Skeletal muscle cell (primary cell): ENCODE measurements around the gene RHOF.

Experiments used
- DNase-seq: peaks from one replicate; pipeline ENCODE4 v3.0.0-alpha.2; 2010; ENCODE audit warnings: low read depth
- H3K4me3 ChIP-seq: 2 replicates; pipeline ENCODE4 v1.5.1; 2011; ENCODE audit warnings: low read depth, mild to moderate bottlenecking, control low read depth, low read length, moderate library complexity

The RHOF gene

GRCh38 chr12:121806546-121807423 is 13.3 kb upstream of the RHOF start:
- DNase-seq, result no peak
- H3K4me3 ChIP-seq, result peak overlapping the region; percentile 75

- DNase-seq, result no peak
- peak overlapping the region; percentile 75 for H3K4me3 ChIP-seq
These were observed 12.6 kb upstream of the RHOF start for GRCh38 chr12:121806009-121806545.

DNA sequence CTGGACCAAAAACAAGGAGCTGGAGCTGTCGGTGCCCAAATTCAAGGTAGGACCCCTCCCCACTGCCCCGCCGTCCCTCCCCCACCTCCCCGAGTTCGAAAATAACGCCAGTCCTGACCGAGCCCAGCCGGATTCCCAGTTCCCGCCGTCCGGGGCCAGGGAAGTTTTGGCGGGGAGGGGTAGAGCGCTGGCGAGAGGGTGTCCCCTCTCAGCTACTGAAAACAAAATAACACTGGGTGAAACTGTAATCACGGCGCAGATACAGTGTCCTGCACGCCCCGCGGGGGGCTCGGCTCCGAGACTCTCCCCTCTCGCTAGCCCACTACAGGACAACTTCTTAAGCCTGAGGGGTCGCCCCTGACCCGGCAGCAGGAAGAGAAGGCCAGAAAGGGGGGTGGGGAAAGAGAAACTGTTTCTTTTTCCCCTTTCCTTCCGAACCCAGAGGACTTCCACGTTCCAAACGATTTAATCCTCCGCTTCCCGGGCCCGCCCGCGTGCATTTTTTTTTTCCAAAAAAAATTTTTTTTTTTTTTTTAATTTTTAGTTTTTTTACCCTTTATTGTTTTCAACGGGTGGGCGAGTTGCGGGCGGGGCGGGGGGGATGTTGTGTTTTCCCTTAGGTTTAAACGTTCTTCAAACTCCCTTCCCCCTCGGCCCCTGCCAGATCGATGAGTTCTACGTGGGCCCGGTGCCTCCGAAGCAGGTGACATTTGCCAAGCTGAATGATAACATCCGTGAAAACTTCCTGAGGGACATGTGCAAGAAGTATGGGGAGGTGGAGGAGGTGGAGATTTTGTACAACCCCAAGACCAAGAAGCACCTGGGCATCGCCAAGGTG is 11.9 kb upstream of the RHOF start:
- peak overlapping the region; percentile 75 for H3K4me3 ChIP-seq
- no peak for DNase-seq

GRCh38 chr12:121804417-121805111 is 11.1 kb upstream of the RHOF start:
- DNase-seq, result no peak
- peak overlapping the region; percentile 75 for H3K4me3 ChIP-seq

DNA sequence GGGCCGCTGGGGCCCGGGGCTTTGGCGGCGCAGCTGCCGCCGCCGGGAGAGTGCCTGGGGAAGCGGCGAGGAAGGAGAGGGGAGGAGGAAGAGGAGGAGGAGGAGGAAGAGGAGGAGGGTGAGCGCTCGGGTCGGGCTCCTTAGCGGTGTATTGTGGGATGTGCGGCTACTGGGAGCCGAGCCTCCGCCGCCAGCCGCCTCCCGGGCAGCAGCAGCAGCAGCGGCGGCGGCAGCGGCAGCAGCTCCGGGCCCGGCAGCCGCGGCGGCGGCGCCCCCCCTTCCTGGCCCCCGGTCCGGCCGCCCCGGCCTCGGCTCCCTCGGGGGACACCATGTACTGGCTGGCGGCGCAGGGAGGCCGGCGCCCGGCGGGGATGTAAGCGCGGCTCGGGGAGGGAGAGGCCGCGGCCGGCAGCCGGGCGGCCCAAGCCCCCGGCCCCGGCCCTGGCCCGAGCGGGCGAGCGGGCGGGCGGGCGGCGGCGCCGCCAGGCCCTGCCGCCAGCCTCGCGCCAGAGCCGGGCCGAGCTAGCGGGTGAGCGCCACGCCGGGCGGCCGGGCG is 10.5 kb upstream of the RHOF start, which contains the start of gene SETD1B:
Gene SETD1B (plus strand): TSS at position 149 of the 556 bp plus-strand sequence. CDS start 729 bp downstream, outside the sequence.
- DNase-seq, result no peak

DNA sequence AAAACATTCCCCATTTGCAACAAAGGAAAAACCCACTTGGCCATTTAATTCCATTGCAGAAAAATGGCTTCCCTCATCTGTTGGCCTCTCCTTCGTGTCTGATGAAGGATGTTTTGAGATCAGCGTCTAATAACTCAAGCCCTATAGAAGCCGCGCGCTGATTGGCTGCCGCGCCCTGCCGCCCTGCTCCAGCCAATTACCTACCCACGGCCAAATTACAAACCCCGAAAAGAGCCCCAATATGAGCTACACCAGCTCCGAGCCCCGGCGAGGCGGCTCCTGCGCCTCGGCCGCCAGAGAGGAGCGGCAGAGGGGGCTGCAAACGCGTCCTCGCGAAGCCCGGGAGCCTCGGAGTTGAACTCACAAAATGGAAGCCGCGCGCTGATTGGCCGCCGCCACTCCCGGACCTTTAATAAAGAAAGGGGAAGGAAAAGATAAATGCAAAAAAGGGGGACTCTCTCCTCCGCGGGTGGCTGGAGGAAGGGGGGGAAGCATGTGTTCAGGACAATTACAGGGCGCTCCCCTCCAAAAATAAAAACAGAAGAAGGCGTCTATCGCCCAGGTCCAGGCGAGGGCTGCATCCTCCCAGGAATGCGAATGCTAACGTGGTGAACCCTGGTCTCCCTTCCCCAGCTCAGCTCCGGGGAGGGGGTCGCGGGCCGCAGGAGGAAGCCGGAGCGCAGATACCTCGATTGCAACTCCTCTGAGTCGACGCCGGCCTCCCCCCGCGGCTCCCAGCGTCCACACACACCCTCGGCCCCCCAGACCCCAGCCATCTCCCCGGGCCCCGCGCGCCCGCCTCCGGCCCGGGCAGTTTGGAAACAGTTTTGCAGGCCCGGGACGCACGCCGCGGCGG is 9.6 kb upstream of the RHOF start:
- DNase-seq, result peak; percentile 90

More for the DNA sequence above, 10.5 kb upstream of the RHOF start, which contains the start of gene SETD1B:
- H3K4me3 ChIP-seq, result peak within 1 kb of the TSS; percentile 75

GRCh38 chr12:121802485-121802842 is 9.0 kb upstream of the RHOF start:
- no peak for DNase-seq
- H3K4me3 ChIP-seq, result peak overlapping the region; percentile 75

More for the DNA sequence above, 9.6 kb upstream of the RHOF start:
- peak overlapping the region; percentile 75 for H3K4me3 ChIP-seq

GRCh38 chr12:121801595-121802484 is 8.4 kb upstream of the RHOF start:
- DNase-seq, result no peak
- peak overlapping the region; percentile 75 for H3K4me3 ChIP-seq

DNA sequence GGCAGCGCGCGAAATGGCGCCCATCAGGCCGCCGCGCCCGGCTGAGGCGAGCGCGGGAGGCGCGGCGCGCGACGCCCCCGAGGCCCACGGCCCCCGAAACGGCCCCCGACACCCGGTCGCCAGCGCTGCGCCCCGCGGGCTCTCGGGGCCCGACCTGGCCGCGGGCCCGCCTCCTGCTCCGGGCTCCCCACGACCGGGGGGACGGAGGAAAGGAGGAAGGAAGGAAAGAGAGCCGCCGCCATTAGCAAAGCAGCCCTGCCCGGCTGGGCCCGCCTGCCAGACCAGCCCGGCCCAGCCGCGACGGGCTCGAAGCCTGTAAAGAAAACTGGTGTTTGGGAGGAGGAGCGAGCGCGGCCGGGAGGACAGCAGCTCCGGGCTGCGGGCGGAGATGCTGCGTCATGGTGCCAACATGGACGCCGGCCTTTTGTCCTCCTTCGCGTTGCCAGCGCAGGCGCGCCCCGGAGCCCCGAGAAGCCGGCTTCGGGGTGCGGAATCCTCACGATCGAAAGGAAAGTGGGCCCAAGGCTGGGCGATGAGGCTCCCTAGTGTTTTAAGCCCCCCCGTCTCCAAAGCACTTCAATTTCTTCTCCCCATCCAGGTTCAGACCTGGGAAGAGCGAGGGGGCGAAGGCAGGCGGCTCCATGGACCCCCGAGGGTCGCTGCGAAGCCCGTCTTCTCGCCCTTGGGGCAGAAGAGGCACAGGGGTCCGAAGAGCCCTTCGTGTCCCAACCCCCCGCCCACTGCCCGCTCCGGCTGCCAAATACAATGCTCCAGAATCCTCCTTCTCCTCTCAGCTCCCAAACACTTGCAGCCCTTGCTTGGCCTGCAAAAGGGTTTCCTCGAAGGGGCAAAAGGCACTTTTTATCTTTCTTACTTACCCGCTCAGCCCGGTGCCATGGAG is 7.5 kb upstream of the RHOF start:
- no peak for DNase-seq
- H3K4me3 ChIP-seq, result peak overlapping the region; percentile 75

GRCh38 chr12:121799842-121800693 is 6.6 kb upstream of the RHOF start:
- peak; percentile 70 for DNase-seq
- peak overlapping the region; percentile 51 for H3K4me3 ChIP-seq

DNA sequence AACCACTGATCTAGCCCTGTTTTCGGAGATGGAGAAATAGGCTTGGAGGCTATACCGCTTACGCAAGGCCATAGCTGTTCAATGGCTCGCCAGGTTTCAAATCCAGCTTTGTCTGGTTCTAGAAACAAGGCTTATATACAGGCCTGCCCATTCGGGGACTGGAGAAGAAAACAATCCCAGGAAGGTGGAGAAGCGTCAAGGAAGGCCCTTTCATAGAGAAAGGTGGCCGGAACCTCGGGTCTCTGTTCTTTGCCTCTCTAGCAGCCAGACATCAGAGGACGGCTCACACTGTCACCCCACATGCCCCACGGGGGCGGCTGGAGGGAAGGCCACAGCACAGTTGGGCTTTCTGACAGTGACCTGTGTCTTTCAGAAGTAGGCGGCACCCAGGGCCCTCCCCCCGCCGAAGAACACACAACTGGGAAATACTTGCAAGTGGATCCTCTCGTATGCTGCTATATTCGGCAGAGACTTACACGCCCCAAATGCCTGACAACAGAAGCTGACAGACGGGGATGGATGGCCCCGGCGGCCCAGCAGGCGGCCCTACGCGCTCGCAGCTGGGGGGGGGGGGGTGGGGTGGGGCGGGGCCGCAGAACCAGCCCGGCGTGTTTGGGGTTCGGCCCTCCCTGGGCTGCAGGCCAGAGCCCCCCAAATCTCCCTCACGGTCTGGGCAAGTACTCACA is 5.8 kb upstream of the RHOF start:
- DNase-seq, result no peak
- H3K4me3 ChIP-seq, result peak overlapping the region; percentile 51

- DNase-seq, result no peak
- H3K4me3 ChIP-seq, result peak overlapping the region; percentile 33
These were observed 5.3 kb upstream of the RHOF start for GRCh38 chr12:121798787-121799155.

DNA sequence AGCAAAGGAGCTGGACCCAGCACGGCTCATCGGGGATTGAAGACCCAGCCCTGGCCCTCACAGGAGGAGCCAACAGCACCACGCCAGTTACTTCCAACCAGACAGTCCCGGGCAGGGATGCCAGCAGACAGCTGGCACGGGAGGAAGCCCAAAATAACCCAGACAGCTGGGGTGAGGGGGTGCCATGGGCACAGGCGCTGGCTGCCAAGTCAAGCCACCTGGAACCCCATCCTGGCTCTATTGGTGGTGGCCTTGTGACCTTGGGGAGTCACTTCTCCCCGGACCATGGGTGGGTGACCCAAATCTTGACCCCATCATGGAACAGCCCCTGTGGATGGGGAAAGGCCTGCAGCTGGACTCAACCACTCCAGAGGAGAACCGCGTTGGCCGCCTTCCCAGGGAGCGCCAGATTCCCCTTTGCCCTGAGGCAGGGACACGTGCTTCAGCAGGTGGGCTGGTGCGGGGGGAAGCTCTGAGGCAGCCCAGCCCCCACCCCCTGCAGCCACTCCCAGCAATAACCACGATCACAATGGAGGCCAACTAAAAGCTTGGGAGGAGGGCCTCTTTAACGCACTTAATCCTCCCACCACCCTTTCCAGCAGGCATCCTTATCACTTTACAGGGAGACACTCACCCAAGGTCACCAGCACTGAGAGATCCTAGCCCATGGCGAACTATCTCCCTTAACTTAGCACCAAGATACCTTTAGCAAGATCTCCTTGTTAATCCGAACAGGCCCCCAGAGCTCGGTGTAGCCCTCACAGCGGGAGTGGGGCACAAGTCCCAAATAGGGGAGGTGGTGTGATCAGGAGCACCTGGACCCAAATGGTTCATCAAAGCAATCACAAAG is 4.7 kb upstream of the RHOF start:
- no peak for DNase-seq
- peak overlapping the region; percentile 33 for H3K4me3 ChIP-seq
